Esophagus muscularis mucosa (tissue), 3 donors: ENCODE measurements around the gene CHRM4.

Experiments
- POLR2A ChIP-seq: fragments of 450-650 bp; IDR thresholded peaks from one replicate; pipeline ENCODE4 v1.6.1; 2017; ENCODE audit warnings: antibody characterized with exemption, moderate library complexity, mild to moderate bottlenecking, low read depth
- TF ChIP-seq, protein P1 (sequence below), 3 experiments: fragments of 200-600 bp in 2 of 3; fragments of 450-650 bp in 1 of 3; sonication (generic) in 2 of 3; IDR thresholded peaks; one replicate each; pipeline ENCODE4 v1.5.1; 2017 to 2019; ENCODE audit warnings: antibody characterized with exemption in 3 of 3, mild to moderate bottlenecking in 2 of 3, moderate library complexity in 1 of 3

DNA sequence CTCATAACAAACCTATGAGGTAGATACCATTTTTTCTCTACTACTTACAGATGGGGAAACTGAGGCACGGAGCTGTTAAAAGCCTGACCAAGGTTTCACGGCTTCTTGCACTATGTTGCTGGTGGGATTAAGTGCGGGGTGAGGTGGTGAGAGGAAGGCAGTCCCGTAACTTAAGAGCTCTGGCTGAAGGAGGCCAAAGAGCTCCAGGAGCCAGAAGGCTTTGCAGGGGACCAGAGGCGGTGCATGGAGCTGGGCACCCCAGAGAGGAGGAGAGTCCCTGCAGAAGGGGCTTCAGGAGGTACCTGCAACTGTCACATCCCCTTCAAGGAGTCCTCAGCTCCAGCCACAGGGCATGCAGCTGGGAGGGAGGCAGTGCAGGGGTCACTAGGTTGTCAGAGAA lies 4.1 kb downstream of the CHRM4 start:
- TF ChIP-seq, protein P1, sequence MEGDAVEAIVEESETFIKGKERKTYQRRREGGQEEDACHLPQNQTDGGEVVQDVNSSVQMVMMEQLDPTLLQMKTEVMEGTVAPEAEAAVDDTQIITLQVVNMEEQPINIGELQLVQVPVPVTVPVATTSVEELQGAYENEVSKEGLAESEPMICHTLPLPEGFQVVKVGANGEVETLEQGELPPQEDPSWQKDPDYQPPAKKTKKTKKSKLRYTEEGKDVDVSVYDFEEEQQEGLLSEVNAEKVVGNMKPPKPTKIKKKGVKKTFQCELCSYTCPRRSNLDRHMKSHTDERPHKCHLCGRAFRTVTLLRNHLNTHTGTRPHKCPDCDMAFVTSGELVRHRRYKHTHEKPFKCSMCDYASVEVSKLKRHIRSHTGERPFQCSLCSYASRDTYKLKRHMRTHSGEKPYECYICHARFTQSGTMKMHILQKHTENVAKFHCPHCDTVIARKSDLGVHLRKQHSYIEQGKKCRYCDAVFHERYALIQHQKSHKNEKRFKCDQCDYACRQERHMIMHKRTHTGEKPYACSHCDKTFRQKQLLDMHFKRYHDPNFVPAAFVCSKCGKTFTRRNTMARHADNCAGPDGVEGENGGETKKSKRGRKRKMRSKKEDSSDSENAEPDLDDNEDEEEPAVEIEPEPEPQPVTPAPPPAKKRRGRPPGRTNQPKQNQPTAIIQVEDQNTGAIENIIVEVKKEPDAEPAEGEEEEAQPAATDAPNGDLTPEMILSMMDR (IDR thresholded peaks at IDR 0.05) = no peak
- no peak for TF ChIP-seq POLR2A
